ENCODE results near the gene ATM.
"Not testable (repeated sequence)": the region's sequence is repeated elsewhere in the genome, so short reads cannot be mapped to it uniquely, and the experiment has no call there.

The ATM gene

DNA sequence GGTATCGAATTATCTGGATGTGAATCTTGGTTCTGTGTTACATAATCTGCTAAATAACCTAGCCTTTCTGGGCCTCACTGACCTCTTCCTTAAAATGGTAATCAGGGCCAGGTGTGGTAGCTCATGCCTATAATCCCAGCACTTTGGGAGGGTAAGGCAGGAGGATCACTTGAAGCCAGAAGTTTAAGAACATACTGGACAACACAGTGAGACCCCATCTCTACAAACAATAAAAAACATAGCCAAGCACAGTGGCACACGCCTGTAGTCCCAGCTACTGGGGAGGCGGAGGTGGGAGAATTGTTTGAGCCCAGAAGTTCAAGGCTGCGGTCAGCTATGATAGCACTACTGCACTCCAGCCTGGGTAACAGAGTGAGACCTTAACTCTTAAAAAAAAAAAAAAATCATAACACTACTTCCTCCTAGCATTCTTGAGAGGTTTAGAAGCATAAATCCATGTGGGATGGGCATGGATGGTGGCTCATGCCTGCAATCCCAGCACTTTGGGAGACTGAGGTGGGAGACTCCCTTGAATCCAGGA is 171.9 kb downstream of the ATM start:
- no peak for DNase-seq (ENCODE audit: low spot score)
- in situ Hi-C loops (cut with MboI; ENCODE audit: low pct_unique_long_range_greater_than_20kb, low sequenced_read_pairs, unreplicated experiment), result no loop called here
- TF ChIP-seq, protein P1, sequence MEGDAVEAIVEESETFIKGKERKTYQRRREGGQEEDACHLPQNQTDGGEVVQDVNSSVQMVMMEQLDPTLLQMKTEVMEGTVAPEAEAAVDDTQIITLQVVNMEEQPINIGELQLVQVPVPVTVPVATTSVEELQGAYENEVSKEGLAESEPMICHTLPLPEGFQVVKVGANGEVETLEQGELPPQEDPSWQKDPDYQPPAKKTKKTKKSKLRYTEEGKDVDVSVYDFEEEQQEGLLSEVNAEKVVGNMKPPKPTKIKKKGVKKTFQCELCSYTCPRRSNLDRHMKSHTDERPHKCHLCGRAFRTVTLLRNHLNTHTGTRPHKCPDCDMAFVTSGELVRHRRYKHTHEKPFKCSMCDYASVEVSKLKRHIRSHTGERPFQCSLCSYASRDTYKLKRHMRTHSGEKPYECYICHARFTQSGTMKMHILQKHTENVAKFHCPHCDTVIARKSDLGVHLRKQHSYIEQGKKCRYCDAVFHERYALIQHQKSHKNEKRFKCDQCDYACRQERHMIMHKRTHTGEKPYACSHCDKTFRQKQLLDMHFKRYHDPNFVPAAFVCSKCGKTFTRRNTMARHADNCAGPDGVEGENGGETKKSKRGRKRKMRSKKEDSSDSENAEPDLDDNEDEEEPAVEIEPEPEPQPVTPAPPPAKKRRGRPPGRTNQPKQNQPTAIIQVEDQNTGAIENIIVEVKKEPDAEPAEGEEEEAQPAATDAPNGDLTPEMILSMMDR (IDR thresholded peaks at IDR 0.05; ENCODE audit: extremely low read depth, insufficient read depth, missing control alignments), result no peak

DNA sequence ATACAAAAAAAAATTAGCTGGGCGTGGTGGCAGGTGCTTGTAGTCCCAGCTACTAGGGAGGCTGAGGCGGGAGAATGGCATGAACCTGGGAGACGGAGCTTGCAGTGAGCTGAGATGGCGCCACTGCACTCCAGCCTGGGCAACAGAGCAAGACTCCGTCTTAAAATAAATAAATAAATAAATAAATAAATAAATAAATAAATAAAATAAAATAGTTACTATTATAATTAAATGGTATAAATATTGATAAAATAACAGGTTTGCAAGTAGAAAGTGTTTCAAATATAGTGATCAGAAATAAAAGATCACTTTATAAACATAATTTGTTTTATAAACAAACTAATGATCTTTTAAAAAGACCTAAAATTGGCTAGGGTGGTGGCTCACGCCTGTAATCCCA is 173.8 kb downstream of the ATM start:
- DNase-seq (ENCODE audit: low spot score); in situ Hi-C loops (cut with MboI; ENCODE audit: low pct_unique_long_range_greater_than_20kb, low sequenced_read_pairs, unreplicated experiment): not testable (repeated sequence)

DNA sequence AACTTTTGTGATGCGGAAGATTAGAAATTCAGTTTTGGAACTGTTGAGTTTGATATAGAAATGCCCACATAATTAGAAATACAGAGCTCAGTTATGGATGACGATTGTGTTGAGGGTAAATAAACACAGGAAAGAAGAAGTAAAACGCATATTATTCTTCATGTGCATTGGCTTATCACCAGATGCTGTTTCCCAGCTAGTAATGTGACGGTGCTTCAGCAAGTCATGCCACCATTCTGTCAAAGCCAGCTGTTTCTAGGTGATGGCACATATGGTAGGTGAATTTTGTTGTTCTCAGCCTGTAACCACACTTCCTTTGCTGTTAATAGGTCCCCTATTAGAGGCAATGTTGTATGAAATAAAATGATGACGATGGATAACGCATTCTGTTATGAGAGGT is 175.6 kb downstream of the ATM start:
- TF ChIP-seq, protein P1 (IDR thresholded peaks at IDR 0.05; ENCODE audit: extremely low read depth, insufficient read depth, missing control alignments), result no peak
- DNase-seq (ENCODE audit: low spot score), result no peak
- in situ Hi-C loops (cut with MboI; ENCODE audit: low pct_unique_long_range_greater_than_20kb, low sequenced_read_pairs, unreplicated experiment), result no loop called here

DNA sequence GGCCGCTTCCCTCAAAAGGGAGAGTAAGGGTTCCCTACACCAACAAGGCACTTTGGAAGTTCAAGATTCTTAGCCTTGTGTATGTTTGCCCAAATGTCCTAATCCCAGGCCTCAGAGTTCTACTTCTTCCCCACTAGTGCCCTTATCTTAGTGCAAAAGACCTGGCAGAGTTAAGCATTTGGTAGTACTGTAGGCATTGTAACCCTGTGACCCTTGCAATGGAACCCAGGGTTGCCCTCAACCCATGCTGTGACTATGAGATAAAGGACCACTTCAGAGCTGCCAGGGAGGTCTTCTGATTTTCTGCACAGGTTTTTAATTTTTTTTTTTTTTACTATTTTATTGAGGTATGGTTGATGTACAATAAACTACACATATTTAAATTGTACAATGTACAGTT is 179.4 kb downstream of the ATM start:
- in situ Hi-C loops (cut with MboI; ENCODE audit: low pct_unique_long_range_greater_than_20kb, low sequenced_read_pairs, unreplicated experiment), result no loop called here
- TF ChIP-seq, protein P1 (IDR thresholded peaks at IDR 0.05; ENCODE audit: extremely low read depth, insufficient read depth, missing control alignments), result no peak
- no peak for DNase-seq (ENCODE audit: low spot score)

DNA sequence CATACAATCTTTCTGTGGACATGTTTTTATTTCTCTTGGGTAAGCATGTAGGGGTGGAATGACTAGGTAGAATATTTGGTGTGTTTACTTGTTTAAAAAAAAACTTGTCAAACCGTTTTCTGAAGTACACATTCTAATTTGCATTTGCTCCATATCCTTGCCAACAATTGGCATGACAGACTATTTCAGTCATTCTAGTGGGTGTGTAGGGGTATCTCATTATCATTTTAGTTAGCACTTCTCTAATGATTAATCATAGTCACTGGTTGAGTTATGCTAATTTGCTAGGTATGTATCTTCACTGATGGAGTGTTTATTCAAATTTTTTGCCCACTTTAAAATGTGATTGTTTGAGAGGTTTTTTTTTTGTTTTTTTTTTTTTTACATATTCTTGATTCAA is 180.2 kb downstream of the ATM start:
- in situ Hi-C loops (cut with MboI; ENCODE audit: low pct_unique_long_range_greater_than_20kb, low sequenced_read_pairs, unreplicated experiment), result no loop called here
- TF ChIP-seq, protein P1 (IDR thresholded peaks at IDR 0.05; ENCODE audit: extremely low read depth, insufficient read depth, missing control alignments), result no peak
- DNase-seq (ENCODE audit: low spot score), result no peak

DNA sequence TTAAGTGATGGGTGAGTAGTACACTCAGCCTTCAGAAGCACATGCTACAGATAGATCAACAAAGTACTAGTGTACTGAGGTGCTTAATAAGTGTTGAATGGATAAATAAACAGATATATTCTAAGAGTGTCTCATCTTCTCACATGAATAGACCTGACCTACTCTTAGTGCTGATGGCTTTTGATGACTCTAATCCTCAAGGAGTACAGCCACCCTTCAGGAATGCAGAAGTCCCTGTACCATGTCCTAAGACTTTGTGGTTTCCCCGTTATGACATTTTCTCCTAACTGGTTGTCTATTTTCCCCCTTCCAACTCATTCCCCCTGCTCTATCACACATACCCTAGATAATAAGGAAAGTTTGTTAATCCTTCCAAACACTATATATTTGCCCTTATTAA is 182.8 kb downstream of the ATM start:
- TF ChIP-seq, protein P1 (IDR thresholded peaks at IDR 0.05; ENCODE audit: extremely low read depth, insufficient read depth, missing control alignments), result no peak
- in situ Hi-C loops (cut with MboI; ENCODE audit: low pct_unique_long_range_greater_than_20kb, low sequenced_read_pairs, unreplicated experiment), result no loop called here
- no peak for DNase-seq (ENCODE audit: low spot score)

DNA sequence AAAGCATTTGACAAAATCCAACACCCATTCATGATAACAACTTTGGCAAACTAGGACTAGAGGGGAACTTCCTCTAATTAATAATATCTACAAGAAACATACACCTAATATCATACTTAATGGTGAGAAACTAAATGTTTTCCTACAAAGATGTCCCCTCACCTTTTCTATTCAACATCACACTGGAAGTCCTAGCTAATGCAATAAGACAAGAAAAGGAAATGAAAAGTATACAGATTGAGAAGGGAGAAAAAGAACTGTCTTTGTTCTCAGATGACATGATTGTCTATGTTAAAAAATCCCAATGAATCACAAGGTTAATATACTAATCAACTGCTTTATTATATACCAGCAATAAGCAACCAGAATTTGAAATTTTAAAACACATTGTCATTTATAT is 192.1 kb downstream of the ATM start:
- in situ Hi-C loops (cut with MboI; ENCODE audit: low pct_unique_long_range_greater_than_20kb, low sequenced_read_pairs, unreplicated experiment), result loop anchor here (10.0 kb wide), 1 partner anchor 240 kb away; no protein-coding TSS in a partner anchor
- TF ChIP-seq, protein P1 (IDR thresholded peaks at IDR 0.05; ENCODE audit: extremely low read depth, insufficient read depth, missing control alignments), result no peak
- DNase-seq (ENCODE audit: low spot score), result no peak
